Endothelial cell of umbilical vein (primary cell): Measurements from ENCODE around the gene TMEM54. TPM values are rescaled to one million over a fixed set of nuclear protein-coding genes. Genes with fewer than 3 reads are reported as not detected.

Experiments
- BruUV-seq: library from RNA; stranded (reverse); fragments of 400-500 nt; replicated peaks from 2 replicates; lab custom pipeline; 2021; lab: Mats Ljungman, UMichigan
- CTCF ChIA-PET: fragments of 300-600, 350-600 bp; sonication (Branson Sonifier 250); formaldehyde crosslinking; loops from one replicate; lab custom pipeline; 2021; ENCODE audit warnings: antibody characterized with exemption, inconsistent platforms; lab: Charles Lee
- POLR2A ChIA-PET: fragments of 300-600, 350-600 bp; sonication (Branson Sonifier 250); formaldehyde crosslinking; loops from one replicate; lab custom pipeline; 2021; ENCODE audit warnings: antibody characterized with exemption, inconsistent platforms; lab: Charles Lee
- DNase-seq: peaks from one replicate; pipeline ENCODE4 v3.0.0-alpha.2; 2011; ENCODE audit warnings: low read depth, low spot score
- FAIRE-seq: peaks from 2 replicates; lab custom pipeline; 2011; peaks lifted over from hg19 to GRCh38; lab: Jason Lieb, UNC
- H2AFZ ChIP-seq: 2 replicates; pipeline ENCODE4 v1.6.0; 2012; ENCODE audit warnings: low read depth, low read length, control low read depth, inconsistent platforms
- H3K27ac ChIP-seq: 2 replicates; pipeline ENCODE4 v1.5.1; 2011; ENCODE audit warnings: low read depth, mild to moderate bottlenecking, control low read depth, low read length, moderate library complexity; ENCODE audit not compliant: insufficient read depth
- H3K27me3 ChIP-seq, 2 experiments: 2 replicates each; pipeline versions ENCODE4 v1.6.0 to v1.6.1; 2011; ENCODE audit warnings: low read length in 2 of 2, mixed read lengths in 1 of 2; ENCODE audit not compliant: control insufficient read depth in 2 of 2, insufficient read depth in 2 of 2
- H3K36me3 ChIP-seq, 2 experiments: 2 replicates in 1 of 2; 3 replicates in 1 of 2; pipeline ENCODE4 v1.5.1; 2011; ENCODE audit warnings: low read length in 2 of 2, mild to moderate bottlenecking in 1 of 2, moderate library complexity in 1 of 2; ENCODE audit not compliant: control insufficient read depth in 2 of 2, insufficient read depth in 2 of 2; ENCODE audit errors: extremely low read depth in 1 of 2
- H3K4me1 ChIP-seq: 3 replicates; pipeline ENCODE4 v1.5.1; 2011; ENCODE audit warnings: mild to moderate bottlenecking, low read length; ENCODE audit not compliant: control insufficient read depth, insufficient read depth; ENCODE audit errors: extremely low read depth
- H3K4me2 ChIP-seq: 2 replicates; pipeline ENCODE4 v1.6.1; 2011; ENCODE audit warnings: low read length, control low read depth, mixed read lengths; ENCODE audit not compliant: insufficient read depth
- H3K4me3 ChIP-seq, 3 experiments: fragments of 200-600 bp in 1 of 3; sonication (generic), shearing (Covaris generic) in 1 of 3; replicated peaks in 1 of 3; 2 replicates each; pipeline ENCODE4 v1.5.1; 2011 to 2016; ENCODE audit warnings: control low read depth in 3 of 3, low read length in 3 of 3, mild to moderate bottlenecking in 2 of 3, inconsistent platforms in 1 of 3, low read depth in 1 of 3, moderate library complexity in 1 of 3; ENCODE audit not compliant: insufficient read depth in 1 of 3
- H3K79me2 ChIP-seq: 2 replicates; pipeline ENCODE4 v1.6.0; 2012; ENCODE audit warnings: low read length, inconsistent platforms; ENCODE audit not compliant: control insufficient read depth, insufficient read depth
- H3K9ac ChIP-seq: replicated peaks from 2 replicates; pipeline ENCODE3; 2011; ENCODE audit warnings: low read length, control low read depth; ENCODE audit not compliant: insufficient read depth; ENCODE audit errors: extremely low read depth
- H3K9me1 ChIP-seq: replicated peaks from 3 replicates; pipeline ENCODE4 v1.6.0; 2011; ENCODE audit warnings: mild to moderate bottlenecking, low read length; ENCODE audit not compliant: control insufficient read depth, insufficient read depth; ENCODE audit errors: extremely low read depth
- H3K9me3 ChIP-seq: replicated peaks from 2 replicates; pipeline ENCODE4 v1.5.1; 2012; ENCODE audit warnings: low read length, inconsistent platforms; ENCODE audit not compliant: control insufficient read depth, insufficient read depth
- H4K20me1 ChIP-seq: replicated peaks from 2 replicates; pipeline ENCODE3; 2011; ENCODE audit warnings: mild to moderate bottlenecking, low read length; ENCODE audit not compliant: control insufficient read depth, insufficient read depth; ENCODE audit errors: extremely low read depth
- CTCF ChIP-seq, 2 donors: IDR thresholded peaks; 1 replicate in 1 of 2; 2 replicates in 1 of 2; pipeline ENCODE4 v1.5.1; 2011; ENCODE audit warnings: low read length in 2 of 2, mild to moderate bottlenecking in 2 of 2, moderate library complexity in 2 of 2, control low read depth in 1 of 2, inconsistent platforms in 1 of 2, low read depth in 1 of 2; ENCODE audit not compliant: insufficient read depth in 1 of 2; ENCODE audit errors: extremely low read depth in 1 of 2
- EZH2 ChIP-seq: IDR thresholded peaks from 2 replicates; pipeline ENCODE4 v1.6.1; 2012; ENCODE audit warnings: borderline replicate concordance, low read depth, mild to moderate bottlenecking, moderate library complexity, low read length, inconsistent platforms; ENCODE audit not compliant: severe bottlenecking
- MAX ChIP-seq: IDR thresholded peaks from 2 replicates; pipeline ENCODE4 v1.6.1; 2011; ENCODE audit not compliant: insufficient read depth, insufficient read length
- MYC ChIP-seq: IDR thresholded peaks from one replicate; pipeline ENCODE4 v1.6.1; 2011; ENCODE audit warnings: mild to moderate bottlenecking, low read depth, low read length
- dilution Hi-C: fragments of 300-500 bp; cut with MboI; formaldehyde crosslinking; loops from one replicate; pipeline ENCODE4 v1.15.0; 2019; ENCODE audit warnings: low sequenced_read_pairs; ENCODE audit not compliant: extremely low pct_ligation_motif_present
- intact Hi-C: fragments of 100-400 bp; cut with micrococcal nuclease; formaldehyde crosslinking; loops from one replicate; pipeline ENCODE4 v1.10.0; 2022
- polyA plus RNA-seq, 4 experiments: library from polyadenylated mRNA; depleted of rRNA in 3 of 4; stranded (reverse) in 3 of 4; unstranded in 1 of 4; fragments of >200 nt; gene quantifications; 2 replicates each; pipeline versions ENCODE4 v1.2.1 to v1.2.3, GENCODE V29; 2011 to 2012; ENCODE audit warnings: missing spikeins in 1 of 4
- total RNA-seq: library from RNA; stranded (reverse); gene quantifications from 2 replicates; pipeline ENCODE4 v1.2.3, GENCODE V29; 2021

The TMEM54 gene
- total and polyA plus RNA-seq, 2 donors (not counting 3 experiments of a cell fraction or from before 2014, with no cell fraction given) = 23.6 to 77.2 TPM

- Histone ChIP-seq H3K4me1 (peaks cover 13% of the 10 kb centered on the region), H3K36me3 (no peaks in the 10 kb centered on the region), H3K4me2 (peak overlapping the region; percentile 50), H3K27ac (no peak overlapping the region), H3K79me2 (no peaks in the 10 kb centered on the region), H3K9ac (no peak overlapping the region), H2AFZ (peak overlapping the region; percentile 77), H3K27me3 (peaks cover 0 to 3% of the 10 kb centered on the region in 2 experiments), H3K9me1 (no peaks in the 10 kb centered on the region), H3K9me3 (no peaks in the 10 kb centered on the region), H4K20me1 (no peaks in the 10 kb centered on the region), H3K4me3 (peak overlapping the region; percentile 28 to 43 (median 32))
- no TSS peak for BruUV-seq
- dilution Hi-C loops (no loop called here), intact Hi-C loops (no loop called here)
- CTCF ChIA-PET = no interaction called here
- no peak for FAIRE-seq
- DNase-seq = no peak
- POLR2A ChIA-PET = no interaction called here
- TF ChIP-seq MYC (no peak), CTCF (IDR thresholded peaks at IDR 0.05; ENCODE audit: extremely low read depth in 1 of 2, insufficient read depth in 1 of 2, low read depth in 1 of 2, low read length in 2 of 2) (no peak), MAX (no peak), EZH2 (peak; percentile 34)
Observed at GRCh38 chr1:32900371-32900955, 726 bp downstream of the TMEM54 start.
